ENCODE results near the gene P2RX3. TPM values are rescaled to one million over a fixed set of nuclear protein-coding genes. Genes with fewer than 3 reads are reported as not detected.
"Not testable (repeated sequence)": the region's sequence is repeated elsewhere in the genome, so short reads cannot be mapped to it uniquely, and the experiment has no call there.

Gene P2RX3
- total RNA-seq, 4 donors from 2014 or later = not detected

DNA sequence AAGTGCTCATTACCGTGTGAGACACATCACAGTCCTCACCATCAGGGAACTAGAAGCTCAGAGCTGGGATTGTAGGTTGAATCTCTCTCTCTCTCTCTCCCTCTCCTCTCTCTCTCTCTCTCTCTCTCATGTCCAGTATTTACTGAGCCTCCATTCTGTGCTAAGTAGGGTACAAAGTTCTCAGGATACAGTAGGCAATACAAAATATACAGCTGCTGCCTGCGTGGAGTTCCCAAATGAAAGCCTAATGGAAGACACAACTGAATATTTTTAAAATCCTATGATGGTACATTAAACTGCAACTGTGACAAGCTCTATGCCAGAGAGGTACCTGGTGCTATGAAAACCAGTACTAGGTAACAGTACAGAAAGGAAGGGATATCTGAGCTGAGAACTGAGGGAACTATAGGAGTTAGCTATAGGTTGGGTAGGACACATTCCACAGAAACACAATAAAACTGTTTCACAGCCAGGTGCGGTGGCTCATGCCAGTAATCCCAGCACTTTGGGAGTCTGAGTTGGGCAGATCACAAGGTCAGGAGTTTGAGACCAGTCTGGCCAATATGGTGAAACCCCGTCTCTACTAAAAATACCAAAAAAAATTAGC, 61.9 kb downstream of the P2RX3 start:
- no peak overlapping the region for H3K27ac ChIP-seq
- in situ Hi-C loops (cut with MboI; ENCODE audit: low sequenced_read_pairs in 4 of 4) = no loop called here
- peaks cover 0 to 3% of the 10 kb centered on the region in 2 donors for H3K4me1 ChIP-seq
- ATAC-seq (no peak), DNase-seq (no peak)
- no peak for TF ChIP-seq POLR2A (IDR thresholded peaks at IDR 0.05)
- TF ChIP-seq, protein P1, sequence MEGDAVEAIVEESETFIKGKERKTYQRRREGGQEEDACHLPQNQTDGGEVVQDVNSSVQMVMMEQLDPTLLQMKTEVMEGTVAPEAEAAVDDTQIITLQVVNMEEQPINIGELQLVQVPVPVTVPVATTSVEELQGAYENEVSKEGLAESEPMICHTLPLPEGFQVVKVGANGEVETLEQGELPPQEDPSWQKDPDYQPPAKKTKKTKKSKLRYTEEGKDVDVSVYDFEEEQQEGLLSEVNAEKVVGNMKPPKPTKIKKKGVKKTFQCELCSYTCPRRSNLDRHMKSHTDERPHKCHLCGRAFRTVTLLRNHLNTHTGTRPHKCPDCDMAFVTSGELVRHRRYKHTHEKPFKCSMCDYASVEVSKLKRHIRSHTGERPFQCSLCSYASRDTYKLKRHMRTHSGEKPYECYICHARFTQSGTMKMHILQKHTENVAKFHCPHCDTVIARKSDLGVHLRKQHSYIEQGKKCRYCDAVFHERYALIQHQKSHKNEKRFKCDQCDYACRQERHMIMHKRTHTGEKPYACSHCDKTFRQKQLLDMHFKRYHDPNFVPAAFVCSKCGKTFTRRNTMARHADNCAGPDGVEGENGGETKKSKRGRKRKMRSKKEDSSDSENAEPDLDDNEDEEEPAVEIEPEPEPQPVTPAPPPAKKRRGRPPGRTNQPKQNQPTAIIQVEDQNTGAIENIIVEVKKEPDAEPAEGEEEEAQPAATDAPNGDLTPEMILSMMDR (IDR thresholded peaks at IDR 0.05 in 4 of 5, conservative IDR thresholded peaks at IDR 0.05 in 1 of 5) = no peak
- H3K9me3 ChIP-seq = no peaks in the 10 kb centered on the region
- no peaks in the 10 kb centered on the region for H3K36me3 ChIP-seq
- intact Hi-C loops (cut with DNase I; ENCODE audit: low total_unique reads) = no loop called here
- H3K4me3 ChIP-seq = no peak overlapping the region
- H3K27me3 ChIP-seq = peaks cover 0 to 2% (median 0%) of the 10 kb centered on the region in 3 donors

DNA sequence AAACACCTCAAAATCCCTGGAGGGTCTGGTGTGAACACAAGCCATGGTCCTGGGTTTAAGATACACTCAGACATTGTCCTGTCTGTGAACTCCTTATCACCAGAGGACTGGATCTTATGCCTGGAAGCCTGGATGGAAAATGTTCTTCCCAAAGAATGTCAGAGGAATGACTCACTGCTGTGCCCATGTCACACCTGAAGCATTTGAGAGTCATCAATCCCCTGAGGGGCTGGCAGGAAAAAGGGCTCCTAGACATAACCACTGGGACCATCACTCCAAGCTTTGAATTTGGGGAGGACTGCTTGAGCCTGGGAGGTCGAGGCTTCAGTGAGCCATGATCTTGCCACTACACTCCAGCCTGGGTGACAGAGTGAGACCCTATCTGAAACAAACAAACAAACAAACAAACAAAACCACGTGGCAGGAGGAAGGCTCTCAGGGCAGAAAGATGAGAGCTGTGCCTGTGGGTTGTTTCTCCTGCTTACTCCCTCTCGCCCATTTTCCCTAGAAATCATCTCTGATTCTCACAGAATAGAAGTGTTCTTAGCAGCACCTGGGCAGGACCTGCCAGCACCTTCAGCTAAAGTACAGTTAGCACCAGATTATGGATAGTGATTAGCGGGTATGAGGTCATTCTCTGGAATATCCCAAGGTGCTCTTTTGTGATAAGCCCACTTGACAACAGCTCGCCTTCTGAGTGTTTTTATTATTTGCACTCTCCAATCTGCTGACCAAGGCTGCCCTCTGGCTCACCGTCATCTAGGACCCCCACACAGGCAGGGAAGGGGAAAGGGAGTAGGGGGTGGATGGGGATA, 64.2 kb downstream of the P2RX3 start:
- no peak for ATAC-seq
- peaks cover 8 to 19% of the 10 kb centered on the region in 2 donors for H3K4me1 ChIP-seq
- peaks cover 0 to under 1% of the 10 kb centered on the region in 2 donors for H3K36me3 ChIP-seq
- H3K9me3 ChIP-seq = no peaks in the 10 kb centered on the region
- H3K27me3 ChIP-seq = peaks cover 0 to 2% (median 0%) of the 10 kb centered on the region in 3 donors
- TF ChIP-seq, protein P1 (IDR thresholded peaks at IDR 0.05 in 4 of 5, conservative IDR thresholded peaks at IDR 0.05 in 1 of 5) = no peak
- TF ChIP-seq POLR2A (IDR thresholded peaks at IDR 0.05) = no peak
- no peak overlapping the region for H3K27ac ChIP-seq
- in situ Hi-C loops (cut with MboI; ENCODE audit: low sequenced_read_pairs in 4 of 4) = no loop called here
- no peak overlapping the region for H3K4me3 ChIP-seq
- intact Hi-C loops (cut with DNase I; ENCODE audit: low total_unique reads) = no loop called here
- DNase-seq = no peak

DNA sequence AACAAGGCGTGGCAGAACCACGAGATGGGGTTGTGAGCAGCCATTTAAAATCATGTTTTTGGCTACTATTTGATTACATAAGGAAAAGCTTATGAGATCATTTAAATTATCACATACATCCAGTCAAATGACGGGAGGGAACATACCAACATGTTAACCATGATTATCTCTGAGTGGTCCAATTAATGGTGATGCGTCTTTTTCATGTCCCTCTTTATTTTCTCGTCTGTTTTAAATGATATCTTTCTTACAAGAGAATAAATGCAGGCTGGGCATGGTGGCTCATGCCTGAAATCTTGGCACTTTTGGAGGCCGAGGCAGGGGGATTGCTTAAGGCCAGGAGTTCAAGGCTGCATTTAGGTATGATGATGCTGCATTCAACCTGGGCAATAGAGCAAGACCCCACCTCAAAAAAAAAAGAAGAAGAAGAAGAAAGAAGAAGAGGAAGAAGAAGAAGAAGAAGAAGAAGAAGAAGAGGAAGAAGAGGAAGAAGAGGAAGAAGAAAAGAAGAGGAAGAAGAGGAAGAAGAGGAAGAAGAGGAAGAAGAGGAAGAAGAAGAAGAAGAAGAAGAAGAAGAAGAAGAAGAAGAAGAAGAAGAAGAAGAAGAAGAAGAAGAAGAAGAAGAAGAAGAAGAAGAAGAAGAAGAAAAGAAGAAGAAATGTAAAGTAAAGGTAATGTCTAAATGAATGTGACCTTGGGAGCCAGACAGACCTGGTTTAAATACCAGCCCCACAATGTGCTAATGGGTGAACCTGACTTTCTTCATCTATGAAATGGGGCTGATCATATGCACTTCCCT, 65.0 kb downstream of the P2RX3 start:
- H3K4me3 ChIP-seq; H3K27ac ChIP-seq; H3K27me3 ChIP-seq; intact Hi-C loops (cut with DNase I; ENCODE audit: low total_unique reads); H3K36me3 ChIP-seq; ATAC-seq; DNase-seq; in situ Hi-C loops (cut with MboI; ENCODE audit: low sequenced_read_pairs in 4 of 4); H3K9me3 ChIP-seq: not testable (repeated sequence)
- H3K4me1 ChIP-seq = peaks cover 9 to 22% of the 10 kb centered on the region in 2 donors

DNA sequence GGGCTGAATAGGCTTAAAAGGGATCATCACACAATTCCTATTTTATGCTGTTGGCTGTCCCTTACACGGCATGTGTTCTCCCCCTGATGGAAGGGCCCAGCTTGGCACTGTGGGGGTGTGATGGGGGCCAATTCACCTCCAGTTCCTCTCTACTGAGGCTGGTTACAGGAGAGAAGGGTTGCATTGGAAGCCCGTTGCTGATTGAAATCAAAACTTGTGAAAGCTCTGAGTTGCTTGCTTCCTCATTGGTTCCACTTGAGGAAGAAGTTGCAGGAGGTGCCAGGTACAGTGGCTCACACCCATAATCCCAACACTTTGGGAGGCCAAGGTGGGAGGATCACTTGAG, 65.6 kb downstream of the P2RX3 start:
- intact Hi-C loops (cut with DNase I; ENCODE audit: low total_unique reads) (no loop called here), in situ Hi-C loops (cut with MboI; ENCODE audit: low sequenced_read_pairs in 4 of 4) (no loop called here)
- peaks cover 0 to 2% (median 0%) of the 10 kb centered on the region in 3 donors for H3K27me3 ChIP-seq
- H3K4me3 ChIP-seq = no peak overlapping the region
- no peak for ATAC-seq
- H3K36me3 ChIP-seq = peaks cover 0 to 11% of the 10 kb centered on the region in 2 donors
- no peak for DNase-seq
- H3K4me1 ChIP-seq = peaks cover 9 to 22% of the 10 kb centered on the region in 2 donors
- TF ChIP-seq, protein P1 (IDR thresholded peaks at IDR 0.05 in 4 of 5, conservative IDR thresholded peaks at IDR 0.05 in 1 of 5) = no peak
- no peak for TF ChIP-seq POLR2A (IDR thresholded peaks at IDR 0.05)
- H3K9me3 ChIP-seq = no peaks in the 10 kb centered on the region
- no peak overlapping the region for H3K27ac ChIP-seq

All from gastrocnemius medialis (tissue), 4 donors.